AG09309 (cell line): ENCODE results near the gene HAAO.
A peak's percentile ranks its signal among the peaks of the same experiment; 100 is the strongest.

Source experiments
- DNase-seq: peaks from one replicate; pipeline ENCODE4 v3.0.0-alpha.2; 2010; ENCODE audit warnings: low read depth
- H3K4me3 ChIP-seq: 2 replicates; pipeline ENCODE4 v1.5.1; 2011; ENCODE audit warnings: mild to moderate bottlenecking, low read depth, low read length, moderate library complexity; ENCODE audit not compliant: control insufficient read depth
- CTCF ChIP-seq: IDR thresholded peaks from 2 replicates; pipeline ENCODE4 v1.5.1; 2011; ENCODE audit warnings: mild to moderate bottlenecking, low read depth, low read length, inconsistent platforms; ENCODE audit not compliant: insufficient read depth, control insufficient read depth; ENCODE audit errors: missing control alignments

The HAAO gene

GRCh38 chr2:42795841-42796301 lies 3.5 kb upstream of the HAAO start:
- DNase-seq = no peak
- TF ChIP-seq CTCF = no peak

GRCh38 chr2:42795275-42795674 lies 2.9 kb upstream of the HAAO start:
- no peak for TF ChIP-seq CTCF
- DNase-seq = no peak
- H3K4me3 ChIP-seq = no peak overlapping the region

More at GRCh38 chr2:42795841-42796301, 3.5 kb upstream of the HAAO start:
- H3K4me3 ChIP-seq = no peak overlapping the region

- peak; percentile 19 for TF ChIP-seq CTCF
- no peak overlapping the region for H3K4me3 ChIP-seq
- DNase-seq = no peak
Measured at GRCh38 chr2:42794271-42795046, 2.1 kb upstream of the HAAO start.

GRCh38 chr2:42793334-42794270 lies 1.2 kb upstream of the HAAO start:
- H3K4me3 ChIP-seq = no peak overlapping the region
- no peak for DNase-seq
- TF ChIP-seq CTCF = no peak

- DNase-seq = no peak
- H3K4me3 ChIP-seq = peak overlapping the region; percentile 40
- no peak for TF ChIP-seq CTCF
Measured at GRCh38 chr2:42792087-42792582, 248 bp downstream of the HAAO start.

- no peak for DNase-seq
- no peak overlapping the region for H3K4me3 ChIP-seq
- no peak for TF ChIP-seq CTCF
Measured at GRCh38 chr2:42791606-42792005, 777 bp downstream of the HAAO start.
